ENCODE measurements around the gene HTR5A. TPM values are rescaled to one million over a fixed set of nuclear protein-coding genes. Genes with fewer than 3 reads are reported as not detected.

HTR5A gene
- total and polyA plus RNA-seq, 7 donors = not detected

- DNase-seq = no peak
- Histone ChIP-seq H3K4me1 (no peaks in the 10 kb centered on the region), H3K27ac (no peak overlapping the region), H3K27me3 (peaks cover 0 to 19% (median 0%) of the 10 kb centered on the region in 3 donors), H3K9me3 (no peaks in the 10 kb centered on the region), H3K4me3 (no peak overlapping the region), H3K36me3 (no peaks in the 10 kb centered on the region)
- 54 to 73% methylated on average over 4 of the region's 4 CpGs for WGBS, 2 donors
- TF ChIP-seq, protein P1, sequence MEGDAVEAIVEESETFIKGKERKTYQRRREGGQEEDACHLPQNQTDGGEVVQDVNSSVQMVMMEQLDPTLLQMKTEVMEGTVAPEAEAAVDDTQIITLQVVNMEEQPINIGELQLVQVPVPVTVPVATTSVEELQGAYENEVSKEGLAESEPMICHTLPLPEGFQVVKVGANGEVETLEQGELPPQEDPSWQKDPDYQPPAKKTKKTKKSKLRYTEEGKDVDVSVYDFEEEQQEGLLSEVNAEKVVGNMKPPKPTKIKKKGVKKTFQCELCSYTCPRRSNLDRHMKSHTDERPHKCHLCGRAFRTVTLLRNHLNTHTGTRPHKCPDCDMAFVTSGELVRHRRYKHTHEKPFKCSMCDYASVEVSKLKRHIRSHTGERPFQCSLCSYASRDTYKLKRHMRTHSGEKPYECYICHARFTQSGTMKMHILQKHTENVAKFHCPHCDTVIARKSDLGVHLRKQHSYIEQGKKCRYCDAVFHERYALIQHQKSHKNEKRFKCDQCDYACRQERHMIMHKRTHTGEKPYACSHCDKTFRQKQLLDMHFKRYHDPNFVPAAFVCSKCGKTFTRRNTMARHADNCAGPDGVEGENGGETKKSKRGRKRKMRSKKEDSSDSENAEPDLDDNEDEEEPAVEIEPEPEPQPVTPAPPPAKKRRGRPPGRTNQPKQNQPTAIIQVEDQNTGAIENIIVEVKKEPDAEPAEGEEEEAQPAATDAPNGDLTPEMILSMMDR (IDR thresholded peaks at IDR 0.05) = no peak
- TF ChIP-seq EP300 (IDR thresholded peaks at IDR 0.05) = no peak
- no peak for TF ChIP-seq POLR2A (IDR thresholded peaks at IDR 0.05)
- no peak for TF ChIP-seq POLR2AphosphoS5 (IDR thresholded peaks at IDR 0.05)
- intact Hi-C loops (cut with DNase I) = no loop called here
Observed at GRCh38 chr7:155136619-155137243, 66.6 kb downstream of the HTR5A start.

Small RNA genes within 50 kb of the gene (small RNA-seq; reads per million reads assigned to genes)
- gene AC092628.1 = 0 reads per million in 3 donors

Other genes with a start within 250 kb of the HTR5A start
- gene PAXIP1, start 67.2 kb upstream of the HTR5A start, total RNA-seq = 10 to 100 TPM in 2 of 4 donors, 1 to 10 TPM in 2; 8.2 to 13.6 (median 10.4) TPM
- gene PAXIP1, start 67.2 kb upstream of the HTR5A start, polyA plus RNA-seq = 1 to 10 TPM; 4.2 to 9.2 (median 4.8) TPM
- gene INSIG1, start 227.6 kb downstream of the HTR5A start, total RNA-seq = 10 to 100 TPM; 33.0 to 77.9 (median 41.5) TPM
- gene INSIG1, start 227.6 kb downstream of the HTR5A start, polyA plus RNA-seq = 100 to 1,000 TPM in 1 of 3 donors, 10 to 100 TPM in 2; 22.2 to 102 (median 39.1) TPM